ACC112 (cell line): ENCODE results near the gene EHF.

Experiments
- H2AFZ ChIP-seq: fragments of 200-600 bp; sonication (generic); one replicate; pipeline ENCODE4 v1.6.0; 2017; ENCODE audit warnings: antibody characterized with exemption, low read length; ENCODE audit not compliant: unreplicated experiment
- H3K27ac ChIP-seq: fragments of 200-600 bp; sonication (generic); 2 replicates; pipeline ENCODE4 v1.5.1; 2014; ENCODE audit warnings: low read depth, mild to moderate bottlenecking, antibody characterized with exemption, low read length, moderate library complexity
- H3K27me3 ChIP-seq: fragments of 200-600 bp; sonication (generic); 2 replicates; pipeline ENCODE4 v1.6.1; 2014; ENCODE audit warnings: mild to moderate bottlenecking, antibody characterized with exemption, low read length, moderate library complexity, mixed read lengths; ENCODE audit not compliant: insufficient read depth
- H3K36me3 ChIP-seq: fragments of 200-600 bp; sonication (generic); 2 replicates; pipeline ENCODE4 v1.6.1; 2016; ENCODE audit warnings: mild to moderate bottlenecking, antibody characterized with exemption, low read length, moderate library complexity, mixed read lengths; ENCODE audit not compliant: insufficient read depth
- H3K4me1 ChIP-seq: fragments of 200-600 bp; sonication (generic); one replicate; pipeline ENCODE4 v1.6.1; 2016; ENCODE audit warnings: low read length, mixed read lengths; ENCODE audit not compliant: insufficient read depth, unreplicated experiment, control insufficient read depth
- H3K4me3 ChIP-seq: fragments of 200-600 bp; sonication (generic); 2 replicates; pipeline ENCODE4 v1.5.1; 2014; ENCODE audit warnings: mild to moderate bottlenecking, low read depth, low read length
- H3K79me2 ChIP-seq: fragments of 200-600 bp; sonication (generic); one replicate; pipeline ENCODE4 v1.6.0; 2016; ENCODE audit warnings: low read length; ENCODE audit not compliant: control insufficient read depth, unreplicated experiment, insufficient read depth

Gene EHF

GRCh38 chr11:34602245-34602644, 18.6 kb upstream of the EHF start:
- H3K79me2 ChIP-seq: no peaks in the 10 kb centered on the region
- peaks cover 33% of the 10 kb centered on the region for H3K4me1 ChIP-seq
- H2AFZ ChIP-seq: no peak overlapping the region
- no peak overlapping the region for H3K4me3 ChIP-seq
- H3K27me3 ChIP-seq: no peaks in the 10 kb centered on the region
- H3K36me3 ChIP-seq: no peaks in the 10 kb centered on the region
- H3K27ac ChIP-seq: no peak overlapping the region

GRCh38 chr11:34603129-34604001, 17.5 kb upstream of the EHF start:
- no peak overlapping the region for H3K27ac ChIP-seq
- H3K4me1 ChIP-seq: peaks cover 30% of the 10 kb centered on the region

GRCh38 chr11:34604145-34604544, 16.7 kb upstream of the EHF start:
- no peaks in the 10 kb centered on the region for H3K79me2 ChIP-seq
- H2AFZ ChIP-seq: no peak overlapping the region
- H3K27me3 ChIP-seq: no peaks in the 10 kb centered on the region
- H3K4me3 ChIP-seq: no peak overlapping the region
- H3K4me1 ChIP-seq: peaks cover 27% of the 10 kb centered on the region
- no peaks in the 10 kb centered on the region for H3K36me3 ChIP-seq
- H3K27ac ChIP-seq: no peak overlapping the region

More at GRCh38 chr11:34603129-34604001, 17.5 kb upstream of the EHF start:
- Histone ChIP-seq H3K4me3 (no peak overlapping the region), H2AFZ (no peak overlapping the region), H3K27me3 (no peaks in the 10 kb centered on the region), H3K36me3 (no peaks in the 10 kb centered on the region), H3K79me2 (no peaks in the 10 kb centered on the region)

GRCh38 chr11:34604911-34605310, 16.0 kb upstream of the EHF start:
- Histone ChIP-seq H3K4me3 (no peak overlapping the region), H3K27ac (no peak overlapping the region), H3K4me1 (peaks cover 20% of the 10 kb centered on the region)

GRCh38 chr11:34605481-34606325, 15.2 kb upstream of the EHF start:
- Histone ChIP-seq H3K36me3 (no peaks in the 10 kb centered on the region), H3K4me1 (peaks cover 13% of the 10 kb centered on the region), H2AFZ (no peak overlapping the region), H3K79me2 (no peaks in the 10 kb centered on the region), H3K27ac (no peak overlapping the region), H3K27me3 (no peaks in the 10 kb centered on the region), H3K4me3 (no peak overlapping the region)

More at GRCh38 chr11:34604911-34605310, 16.0 kb upstream of the EHF start:
- no peaks in the 10 kb centered on the region for H3K27me3 ChIP-seq
- no peaks in the 10 kb centered on the region for H3K79me2 ChIP-seq
- no peak overlapping the region for H2AFZ ChIP-seq
- no peaks in the 10 kb centered on the region for H3K36me3 ChIP-seq

- no peaks in the 10 kb centered on the region for H3K36me3 ChIP-seq
- no peak overlapping the region for H2AFZ ChIP-seq
- no peak overlapping the region for H3K4me3 ChIP-seq
- no peaks in the 10 kb centered on the region for H3K27me3 ChIP-seq
- H3K4me1 ChIP-seq: peaks cover 8% of the 10 kb centered on the region
- H3K79me2 ChIP-seq: no peaks in the 10 kb centered on the region
- no peak overlapping the region for H3K27ac ChIP-seq
Measured at GRCh38 chr11:34606326-34607120, 14.4 kb upstream of the EHF start.

- peaks cover 8% of the 10 kb centered on the region for H3K4me1 ChIP-seq
- H3K27ac ChIP-seq: no peak overlapping the region
- H3K4me3 ChIP-seq: no peak overlapping the region
- H3K79me2 ChIP-seq: no peaks in the 10 kb centered on the region
- no peaks in the 10 kb centered on the region for H3K36me3 ChIP-seq
- no peaks in the 10 kb centered on the region for H3K27me3 ChIP-seq
- no peak overlapping the region for H2AFZ ChIP-seq
Measured at GRCh38 chr11:34609187-34609751, 11.6 kb upstream of the EHF start.

- Histone ChIP-seq H2AFZ (no peak overlapping the region), H3K4me1 (peaks cover 12% of the 10 kb centered on the region)
Measured at GRCh38 chr11:34609850-34610249, 11.0 kb upstream of the EHF start.

GRCh38 chr11:34610324-34611041, 10.4 kb upstream of the EHF start:
- Histone ChIP-seq H3K4me3 (no peak overlapping the region), H3K27ac (no peak overlapping the region), H2AFZ (no peak overlapping the region), H3K4me1 (peaks cover 12% of the 10 kb centered on the region), H3K36me3 (no peaks in the 10 kb centered on the region), H3K27me3 (no peaks in the 10 kb centered on the region), H3K79me2 (no peaks in the 10 kb centered on the region)

More at GRCh38 chr11:34609850-34610249, 11.0 kb upstream of the EHF start:
- no peaks in the 10 kb centered on the region for H3K79me2 ChIP-seq
- H3K4me3 ChIP-seq: no peak overlapping the region
- no peak overlapping the region for H3K27ac ChIP-seq
- no peaks in the 10 kb centered on the region for H3K27me3 ChIP-seq
- no peaks in the 10 kb centered on the region for H3K36me3 ChIP-seq
